Limb (tissue), 2 donors: ENCODE measurements around the gene PECR.

Experiments
- DNase-seq, 2 donors: peaks; one replicate each; pipeline ENCODE4 v3.0.0-alpha.2; 2016; ENCODE audit errors: extremely low spot score in 2 of 2

PECR gene

GRCh38 chr2:216081487-216082116, at the start of gene PECR, which contains the start of gene TMEM169:
Gene PECR, minus strand, starts transcription at chr2:216081809. Its CDS starts 68 bp downstream, at chr2:216081741.
Gene TMEM169, plus strand, starts transcription at chr2:216081919. Its CDS starts 14,045 bp downstream, at chr2:216095964.
- peak; percentile 41 to 87 for DNase-seq

GRCh38 chr2:216130346-216130971, 48.9 kb upstream of the PECR start:
- peak in 1 of 2 donors; percentile 22 for DNase-seq

- no peak for DNase-seq
Observed at GRCh38 chr2:216126943-216127342, 45.3 kb upstream of the PECR start.

- no peak for DNase-seq
Observed at GRCh38 chr2:216121255-216121654, 39.6 kb upstream of the PECR start.

- no peak for DNase-seq
Observed at GRCh38 chr2:216119986-216120385, 38.4 kb upstream of the PECR start.

GRCh38 chr2:216119146-216119545, 37.5 kb upstream of the PECR start:
- DNase-seq: no peak

- no peak for DNase-seq
Observed at GRCh38 chr2:216118474-216118873, 36.9 kb upstream of the PECR start.

- DNase-seq: no peak
Observed at GRCh38 chr2:216117561-216118340, 36.1 kb upstream of the PECR start.

- DNase-seq: no peak
Observed at GRCh38 chr2:216116418-216116817, 34.8 kb upstream of the PECR start.

- DNase-seq: peak; percentile 98 to 100
Observed at GRCh38 chr2:216114714-216115531, 33.3 kb upstream of the PECR start.

GRCh38 chr2:216114382-216114713, 32.7 kb upstream of the PECR start:
- no peak for DNase-seq

- no peak for DNase-seq
Observed at GRCh38 chr2:216113572-216113971, 32.0 kb upstream of the PECR start.

- no peak for DNase-seq
Observed at GRCh38 chr2:216112926-216113325, 31.3 kb upstream of the PECR start.

GRCh38 chr2:216111122-216111521, 29.5 kb upstream of the PECR start:
- no peak for DNase-seq

- no peak for DNase-seq
Observed at GRCh38 chr2:216110620-216111019, 29.0 kb upstream of the PECR start.

- peak in 1 of 2 donors; percentile 27 for DNase-seq
Observed at GRCh38 chr2:216109962-216110614, 28.5 kb upstream of the PECR start.

- DNase-seq: peak; percentile 96 to 99
Observed at GRCh38 chr2:216108967-216109921, 27.6 kb upstream of the PECR start, which contains the start of gene XRCC5. Gene XRCC5, plus strand, starts transcription at chr2:216109348. Its CDS starts 89 bp downstream, at chr2:216109437.

- DNase-seq: peak; percentile 15 to 32
Observed at GRCh38 chr2:216108310-216108966, 26.8 kb upstream of the PECR start.

- DNase-seq: no peak
Observed at GRCh38 chr2:216107760-216108159, 26.2 kb upstream of the PECR start.
